Measurements from ENCODE around the gene SPOCD1. TPM values are rescaled to one million over a fixed set of nuclear protein-coding genes. Genes with fewer than 3 reads are reported as not detected.
"Not testable (repeated sequence)": the region's sequence is repeated elsewhere in the genome, so short reads cannot be mapped to it uniquely, and the experiment has no call there.

SPOCD1 gene
- total RNA-seq, 1 experiment from 2014 or later: 0.66 TPM

- Mint-ChIP-seq H3K9me3 (ENCODE audit: unreplicated experiment) (no peaks in the 10 kb centered on the region), H3K4me3 (ENCODE audit: unreplicated experiment) (no peak overlapping the region), H3K27ac (ENCODE audit: unreplicated experiment) (no peak overlapping the region), H3K36me3 (ENCODE audit: insufficient read depth, unreplicated experiment) (no peaks in the 10 kb centered on the region), H3K4me1 (ENCODE audit: low read depth, unreplicated experiment) (no peaks in the 10 kb centered on the region), H3K27me3 (ENCODE audit: insufficient read depth, unreplicated experiment) (no peaks in the 10 kb centered on the region)
- ChIA-PET POLR2A (no interaction called here), CTCF (no interaction called here)
- BruUV-seq (replicated peaks): no TSS peak
- Histone ChIP-seq H3K4me1 (no peaks in the 10 kb centered on the region), H3K9me3 (no peaks in the 10 kb centered on the region), H3K36me3 (ENCODE audit: control insufficient read depth, insufficient read depth, low read length) (no peaks in the 10 kb centered on the region), H3K27me3 (replicated peaks; ENCODE audit: control insufficient read depth, insufficient read depth, low read length) (no peaks in the 10 kb centered on the region), H3K4me3 (ENCODE audit: low read depth, low read length) (no peak overlapping the region)
- intact Hi-C loops (cut with micrococcal nuclease; ENCODE audit: unreplicated experiment): no loop called here
- no peak for TF ChIP-seq CTCF (IDR thresholded peaks at IDR 0.05; ENCODE audit: insufficient read depth in 1 of 2, low read depth in 1 of 2, low read length in 1 of 2, severe bottlenecking in 1 of 2, unreplicated experiment in 1 of 2)
- no peak for DNase-seq
Measured at GRCh38 chr1:31822766-31823165, 6.9 kb upstream of the SPOCD1 start.

- intact Hi-C loops (cut with micrococcal nuclease; ENCODE audit: unreplicated experiment); H3K27me3 ChIP-seq (replicated peaks; ENCODE audit: control insufficient read depth, insufficient read depth, low read length); H3K9me3 ChIP-seq; H3K4me3 Mint-ChIP-seq (ENCODE audit: unreplicated experiment); H3K27ac Mint-ChIP-seq (ENCODE audit: unreplicated experiment); POLR2A ChIA-PET; H3K4me1 ChIP-seq; H3K4me1 Mint-ChIP-seq (ENCODE audit: low read depth, unreplicated experiment); H3K27me3 Mint-ChIP-seq (ENCODE audit: insufficient read depth, unreplicated experiment); H3K9me3 Mint-ChIP-seq (ENCODE audit: unreplicated experiment); DNase-seq; H3K4me3 ChIP-seq (ENCODE audit: low read depth, low read length); H3K36me3 ChIP-seq (ENCODE audit: control insufficient read depth, insufficient read depth, low read length); BruUV-seq (replicated peaks); H3K36me3 Mint-ChIP-seq (ENCODE audit: insufficient read depth, unreplicated experiment); CTCF ChIA-PET: not testable (repeated sequence)
Measured at GRCh38 chr1:31820196-31820595, 4.4 kb upstream of the SPOCD1 start.

- Mint-ChIP-seq H3K4me1 (ENCODE audit: low read depth, unreplicated experiment) (no peaks in the 10 kb centered on the region), H3K9me3 (ENCODE audit: unreplicated experiment) (no peaks in the 10 kb centered on the region), H3K36me3 (ENCODE audit: insufficient read depth, unreplicated experiment) (no peaks in the 10 kb centered on the region), H3K27ac (ENCODE audit: unreplicated experiment) (no peak overlapping the region), H3K4me3 (ENCODE audit: unreplicated experiment) (no peak overlapping the region), H3K27me3 (ENCODE audit: insufficient read depth, unreplicated experiment) (no peaks in the 10 kb centered on the region)
- DNase-seq: no peak
- Histone ChIP-seq H3K4me1 (no peaks in the 10 kb centered on the region), H3K36me3 (ENCODE audit: control insufficient read depth, insufficient read depth, low read length) (no peaks in the 10 kb centered on the region), H3K27me3 (replicated peaks; ENCODE audit: control insufficient read depth, insufficient read depth, low read length) (no peaks in the 10 kb centered on the region), H3K4me3 (ENCODE audit: low read depth, low read length) (no peak overlapping the region), H3K9me3 (no peaks in the 10 kb centered on the region)
- ChIA-PET CTCF (interaction anchor here (0.5 to 0.6 kb wide), 2 partner anchors 54 to 316 kb away, joined by 3 read pairs; no protein-coding TSS in a partner anchor), POLR2A (no interaction called here)
- intact Hi-C loops (cut with micrococcal nuclease; ENCODE audit: unreplicated experiment): no loop called here
- TF ChIP-seq CTCF (IDR thresholded peaks at IDR 0.05; ENCODE audit: insufficient read depth in 1 of 2, low read depth in 1 of 2, low read length in 1 of 2, severe bottlenecking in 1 of 2, unreplicated experiment in 1 of 2): no peak
- no TSS peak for BruUV-seq (replicated peaks)
Measured at GRCh38 chr1:31818206-31818605, 2.4 kb upstream of the SPOCD1 start.

- DNase-seq; H3K27me3 ChIP-seq (replicated peaks; ENCODE audit: control insufficient read depth, insufficient read depth, low read length); H3K4me1 Mint-ChIP-seq (ENCODE audit: low read depth, unreplicated experiment); H3K36me3 ChIP-seq (ENCODE audit: control insufficient read depth, insufficient read depth, low read length); H3K27me3 Mint-ChIP-seq (ENCODE audit: insufficient read depth, unreplicated experiment); CTCF ChIA-PET; H3K27ac Mint-ChIP-seq (ENCODE audit: unreplicated experiment); POLR2A ChIA-PET; H3K9me3 ChIP-seq; H3K4me3 ChIP-seq (ENCODE audit: low read depth, low read length); H3K4me1 ChIP-seq; H3K36me3 Mint-ChIP-seq (ENCODE audit: insufficient read depth, unreplicated experiment); H3K4me3 Mint-ChIP-seq (ENCODE audit: unreplicated experiment); BruUV-seq (replicated peaks); H3K9me3 Mint-ChIP-seq (ENCODE audit: unreplicated experiment): not testable (repeated sequence)
- intact Hi-C loops (cut with micrococcal nuclease; ENCODE audit: unreplicated experiment): loop anchor here (1.0 kb wide), 1 partner anchor 147 kb away; no protein-coding TSS in a partner anchor
Measured at GRCh38 chr1:31816947-31817346, 1.1 kb upstream of the SPOCD1 start.

- H3K4me1 Mint-ChIP-seq (ENCODE audit: low read depth, unreplicated experiment); H3K27me3 ChIP-seq (replicated peaks; ENCODE audit: control insufficient read depth, insufficient read depth, low read length); DNase-seq; H3K27me3 Mint-ChIP-seq (ENCODE audit: insufficient read depth, unreplicated experiment); H3K4me3 Mint-ChIP-seq (ENCODE audit: unreplicated experiment); H3K4me3 ChIP-seq (ENCODE audit: low read depth, low read length); H3K9me3 ChIP-seq; H3K9me3 Mint-ChIP-seq (ENCODE audit: unreplicated experiment); H3K36me3 ChIP-seq (ENCODE audit: control insufficient read depth, insufficient read depth, low read length); H3K27ac Mint-ChIP-seq (ENCODE audit: unreplicated experiment); POLR2A ChIA-PET; H3K4me1 ChIP-seq; BruUV-seq (replicated peaks); H3K36me3 Mint-ChIP-seq (ENCODE audit: insufficient read depth, unreplicated experiment): not testable (repeated sequence)
- intact Hi-C loops (cut with micrococcal nuclease; ENCODE audit: unreplicated experiment): loop anchor here (1.0 kb wide), 1 partner anchor 148 kb away; no protein-coding TSS in a partner anchor
- CTCF ChIA-PET: interaction anchor here (1.7 kb wide), 1 partner anchor 148 kb away, joined by 9 read pairs; no protein-coding TSS in a partner anchor
Measured at GRCh38 chr1:31816501-31816900, 679 bp upstream of the SPOCD1 start.
